Effector memory CD4-positive, alpha-beta T cell (primary cell): Measurements from ENCODE around the gene UBR3.
"Not testable (repeated sequence)": the region's sequence is repeated elsewhere in the genome, so short reads cannot be mapped to it uniquely, and the experiment has no call there.

Experiments used
- DNase-seq, 3 donors: peaks; one replicate each; pipeline ENCODE4 v3.0.0-alpha.2; 2020
- H3K27ac ChIP-seq: 2 replicates; pipeline ENCODE4 v1.7.0; 2013; ENCODE audit warnings: mild to moderate bottlenecking, low read length, moderate library complexity; ENCODE audit not compliant: insufficient read depth, poor library complexity, severe bottlenecking
- H3K27me3 ChIP-seq: replicated peaks from 2 replicates; pipeline ENCODE4 v1.7.0; 2013; ENCODE audit warnings: mild to moderate bottlenecking, low read length; ENCODE audit not compliant: insufficient read depth, control insufficient read depth, poor library complexity, severe bottlenecking
- H3K36me3 ChIP-seq: 2 replicates; pipeline ENCODE4 v1.7.0; 2013; ENCODE audit warnings: mild to moderate bottlenecking, low read length, moderate library complexity; ENCODE audit not compliant: control insufficient read depth, insufficient read depth
- H3K4me1 ChIP-seq: 2 replicates; pipeline ENCODE4 v1.7.0; 2013; ENCODE audit warnings: low read length, mild to moderate bottlenecking; ENCODE audit not compliant: control insufficient read depth, insufficient read depth, poor library complexity, severe bottlenecking
- H3K4me3 ChIP-seq: 2 replicates; pipeline ENCODE4 v1.7.0; 2013; ENCODE audit warnings: low read length, low read depth, mild to moderate bottlenecking; ENCODE audit not compliant: insufficient read depth, poor library complexity, severe bottlenecking
- H3K9me3 ChIP-seq: 2 replicates; pipeline ENCODE4 v1.7.0; 2013; ENCODE audit warnings: mild to moderate bottlenecking, low read length, moderate library complexity; ENCODE audit not compliant: control insufficient read depth

The UBR3 gene

GRCh38 chr2:170098626-170099312, 271.5 kb downstream of the UBR3 start:
- Histone ChIP-seq H3K4me3 (no peak overlapping the region), H3K4me1 (no peaks in the 10 kb centered on the region), H3K27ac (no peak overlapping the region), H3K9me3 (no peaks in the 10 kb centered on the region), H3K36me3 (no peaks in the 10 kb centered on the region), H3K27me3 (no peaks in the 10 kb centered on the region)
- DNase-seq = no peak

GRCh38 chr2:170101789-170102188, 274.5 kb downstream of the UBR3 start:
- Histone ChIP-seq H3K27ac (no peak overlapping the region), H3K36me3 (no peaks in the 10 kb centered on the region), H3K27me3 (no peaks in the 10 kb centered on the region), H3K9me3 (no peaks in the 10 kb centered on the region), H3K4me1 (no peaks in the 10 kb centered on the region), H3K4me3 (no peak overlapping the region)
- no peak for DNase-seq

GRCh38 chr2:170106102-170106840, 279.0 kb downstream of the UBR3 start:
- Histone ChIP-seq H3K9me3 (no peaks in the 10 kb centered on the region), H3K27me3 (no peaks in the 10 kb centered on the region), H3K27ac (no peak overlapping the region)

GRCh38 chr2:170113168-170113894, 286.1 kb downstream of the UBR3 start:
- DNase-seq = no peak
- H3K27ac ChIP-seq = no peak overlapping the region
- no peaks in the 10 kb centered on the region for H3K9me3 ChIP-seq
- no peak overlapping the region for H3K4me3 ChIP-seq
- no peaks in the 10 kb centered on the region for H3K27me3 ChIP-seq
- no peaks in the 10 kb centered on the region for H3K4me1 ChIP-seq
- no peaks in the 10 kb centered on the region for H3K36me3 ChIP-seq

More at GRCh38 chr2:170106102-170106840, 279.0 kb downstream of the UBR3 start:
- no peaks in the 10 kb centered on the region for H3K36me3 ChIP-seq
- DNase-seq = no peak
- no peak overlapping the region for H3K4me3 ChIP-seq
- no peaks in the 10 kb centered on the region for H3K4me1 ChIP-seq

- Histone ChIP-seq H3K27me3 (no peaks in the 10 kb centered on the region), H3K36me3 (no peaks in the 10 kb centered on the region), H3K9me3 (no peaks in the 10 kb centered on the region), H3K4me3 (no peak overlapping the region), H3K4me1 (no peaks in the 10 kb centered on the region), H3K27ac (no peak overlapping the region)
- no peak for DNase-seq
Observed at GRCh38 chr2:170115501-170116229, 288.4 kb downstream of the UBR3 start.

- Histone ChIP-seq H3K27ac (no peak overlapping the region), H3K36me3 (no peaks in the 10 kb centered on the region), H3K4me3 (no peak overlapping the region), H3K4me1 (no peaks in the 10 kb centered on the region), H3K9me3 (no peaks in the 10 kb centered on the region), H3K27me3 (no peaks in the 10 kb centered on the region)
- DNase-seq = no peak
Observed at GRCh38 chr2:170118641-170119040, 291.4 kb downstream of the UBR3 start.

GRCh38 chr2:170119326-170119725, 292.1 kb downstream of the UBR3 start:
- DNase-seq, H3K4me1 ChIP-seq, H3K4me3 ChIP-seq, H3K36me3 ChIP-seq, H3K9me3 ChIP-seq, H3K27me3 ChIP-seq, H3K27ac ChIP-seq: not testable (repeated sequence)

- H3K9me3 ChIP-seq = no peaks in the 10 kb centered on the region
- H3K27ac ChIP-seq = no peak overlapping the region
- no peaks in the 10 kb centered on the region for H3K36me3 ChIP-seq
- H3K27me3 ChIP-seq = no peaks in the 10 kb centered on the region
- DNase-seq = no peak
- H3K4me1 ChIP-seq = no peaks in the 10 kb centered on the region
- H3K4me3 ChIP-seq = no peak overlapping the region
Observed at GRCh38 chr2:170121689-170122088, 294.4 kb downstream of the UBR3 start.

- H3K27ac ChIP-seq = no peak overlapping the region
- no peak overlapping the region for H3K4me3 ChIP-seq
- H3K4me1 ChIP-seq = no peaks in the 10 kb centered on the region
- no peaks in the 10 kb centered on the region for H3K27me3 ChIP-seq
- no peaks in the 10 kb centered on the region for H3K9me3 ChIP-seq
- no peak for DNase-seq
- no peaks in the 10 kb centered on the region for H3K36me3 ChIP-seq
Observed at GRCh38 chr2:170122883-170123547, 295.8 kb downstream of the UBR3 start.
